Fibroblast of mammary gland (primary cell): ENCODE measurements around the gene SMYD3.
A peak's percentile ranks its signal among the peaks of the same experiment; 100 is the strongest.

Experiments used
- DNase-seq: peaks from one replicate; pipeline ENCODE4 v3.0.0-alpha.2; 2010; ENCODE audit warnings: low read depth
- H3K4me3 ChIP-seq: 2 replicates; pipeline ENCODE4 v1.5.1; 2011; ENCODE audit warnings: low read depth, mild to moderate bottlenecking, low read length, moderate library complexity; ENCODE audit not compliant: control insufficient read depth
- CTCF ChIP-seq: conservative IDR thresholded peaks from 2 replicates; pipeline ENCODE4 v1.5.1; 2011; ENCODE audit warnings: low read depth, low read length, inconsistent platforms; ENCODE audit not compliant: control insufficient read depth, insufficient read depth

The SMYD3 gene

GRCh38 chr1:245997471-245998258 is 509.4 kb downstream of the SMYD3 start:
- H3K4me3 ChIP-seq: no peak overlapping the region
- TF ChIP-seq CTCF: no peak
- DNase-seq: peak; percentile 50

GRCh38 chr1:245996811-245997210 is 510.3 kb downstream of the SMYD3 start:
- no peak for TF ChIP-seq CTCF
- no peak for DNase-seq
- H3K4me3 ChIP-seq: no peak overlapping the region

GRCh38 chr1:245995474-245995873 is 511.6 kb downstream of the SMYD3 start:
- TF ChIP-seq CTCF: no peak
- H3K4me3 ChIP-seq: no peak overlapping the region
- DNase-seq: no peak

- DNase-seq: no peak
- TF ChIP-seq CTCF: no peak
- H3K4me3 ChIP-seq: no peak overlapping the region
Observed at GRCh38 chr1:245991266-245991665, 515.8 kb downstream of the SMYD3 start.

- TF ChIP-seq CTCF: no peak
- no peak for DNase-seq
- no peak overlapping the region for H3K4me3 ChIP-seq
Observed at GRCh38 chr1:245990315-245991022, 516.6 kb downstream of the SMYD3 start.

GRCh38 chr1:245988393-245989078 is 518.5 kb downstream of the SMYD3 start:
- no peak for TF ChIP-seq CTCF
- H3K4me3 ChIP-seq: no peak overlapping the region
- no peak for DNase-seq
